Measurements from ENCODE around the gene CRYBG2. TPM values are rescaled to one million over a fixed set of nuclear protein-coding genes. Genes with fewer than 3 reads are reported as not detected.
"Not testable (repeated sequence)": the region's sequence is repeated elsewhere in the genome, so short reads cannot be mapped to it uniquely, and the experiment has no call there.

CRYBG2 gene
- total RNA-seq, 4 donors from 2014 or later, result under 0.01 TPM; not detected in 3

DNA sequence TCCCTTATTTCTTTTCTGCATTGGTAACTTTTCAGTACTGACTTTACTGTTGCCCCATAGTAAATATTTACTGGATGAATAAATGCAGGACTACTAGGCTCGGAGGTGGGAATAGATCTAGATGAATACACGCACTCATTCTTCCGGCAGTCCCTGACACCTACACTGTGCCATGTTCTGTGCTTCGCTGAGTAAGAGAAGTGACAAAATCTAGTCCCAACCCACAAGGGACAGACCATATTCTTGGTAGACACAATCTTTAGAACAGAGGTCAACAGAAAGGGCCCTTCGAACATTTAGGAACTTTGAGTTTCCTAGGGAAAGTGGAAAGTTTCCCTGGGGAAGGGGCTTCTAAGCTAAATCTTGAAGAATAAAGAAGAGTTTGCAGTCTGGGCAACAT, 39.4 kb downstream of the CRYBG2 start:
- WGBS, 2 donors, result 86% methylated on average over 5 of the region's 5 CpGs
- no peaks in the 10 kb centered on the region for H3K36me3 ChIP-seq
- no peak for TF ChIP-seq EP300 (IDR thresholded peaks at IDR 0.05)
- TF ChIP-seq POLR2A (IDR thresholded peaks at IDR 0.05), result no peak
- TF ChIP-seq, protein P1, sequence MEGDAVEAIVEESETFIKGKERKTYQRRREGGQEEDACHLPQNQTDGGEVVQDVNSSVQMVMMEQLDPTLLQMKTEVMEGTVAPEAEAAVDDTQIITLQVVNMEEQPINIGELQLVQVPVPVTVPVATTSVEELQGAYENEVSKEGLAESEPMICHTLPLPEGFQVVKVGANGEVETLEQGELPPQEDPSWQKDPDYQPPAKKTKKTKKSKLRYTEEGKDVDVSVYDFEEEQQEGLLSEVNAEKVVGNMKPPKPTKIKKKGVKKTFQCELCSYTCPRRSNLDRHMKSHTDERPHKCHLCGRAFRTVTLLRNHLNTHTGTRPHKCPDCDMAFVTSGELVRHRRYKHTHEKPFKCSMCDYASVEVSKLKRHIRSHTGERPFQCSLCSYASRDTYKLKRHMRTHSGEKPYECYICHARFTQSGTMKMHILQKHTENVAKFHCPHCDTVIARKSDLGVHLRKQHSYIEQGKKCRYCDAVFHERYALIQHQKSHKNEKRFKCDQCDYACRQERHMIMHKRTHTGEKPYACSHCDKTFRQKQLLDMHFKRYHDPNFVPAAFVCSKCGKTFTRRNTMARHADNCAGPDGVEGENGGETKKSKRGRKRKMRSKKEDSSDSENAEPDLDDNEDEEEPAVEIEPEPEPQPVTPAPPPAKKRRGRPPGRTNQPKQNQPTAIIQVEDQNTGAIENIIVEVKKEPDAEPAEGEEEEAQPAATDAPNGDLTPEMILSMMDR (IDR thresholded peaks at IDR 0.05), result no peak
- no peaks in the 10 kb centered on the region for H3K9me3 ChIP-seq
- H3K4me1 ChIP-seq, result peaks cover 0 to 11% (median 0%) of the 10 kb centered on the region in 4 donors
- DNase-seq (ENCODE audit: low spot score in 2 of 2), result no peak
- H3K27ac ChIP-seq, result no peak overlapping the region
- no peaks in the 10 kb centered on the region for H3K27me3 ChIP-seq
- no peak overlapping the region for H3K4me3 ChIP-seq

DNA sequence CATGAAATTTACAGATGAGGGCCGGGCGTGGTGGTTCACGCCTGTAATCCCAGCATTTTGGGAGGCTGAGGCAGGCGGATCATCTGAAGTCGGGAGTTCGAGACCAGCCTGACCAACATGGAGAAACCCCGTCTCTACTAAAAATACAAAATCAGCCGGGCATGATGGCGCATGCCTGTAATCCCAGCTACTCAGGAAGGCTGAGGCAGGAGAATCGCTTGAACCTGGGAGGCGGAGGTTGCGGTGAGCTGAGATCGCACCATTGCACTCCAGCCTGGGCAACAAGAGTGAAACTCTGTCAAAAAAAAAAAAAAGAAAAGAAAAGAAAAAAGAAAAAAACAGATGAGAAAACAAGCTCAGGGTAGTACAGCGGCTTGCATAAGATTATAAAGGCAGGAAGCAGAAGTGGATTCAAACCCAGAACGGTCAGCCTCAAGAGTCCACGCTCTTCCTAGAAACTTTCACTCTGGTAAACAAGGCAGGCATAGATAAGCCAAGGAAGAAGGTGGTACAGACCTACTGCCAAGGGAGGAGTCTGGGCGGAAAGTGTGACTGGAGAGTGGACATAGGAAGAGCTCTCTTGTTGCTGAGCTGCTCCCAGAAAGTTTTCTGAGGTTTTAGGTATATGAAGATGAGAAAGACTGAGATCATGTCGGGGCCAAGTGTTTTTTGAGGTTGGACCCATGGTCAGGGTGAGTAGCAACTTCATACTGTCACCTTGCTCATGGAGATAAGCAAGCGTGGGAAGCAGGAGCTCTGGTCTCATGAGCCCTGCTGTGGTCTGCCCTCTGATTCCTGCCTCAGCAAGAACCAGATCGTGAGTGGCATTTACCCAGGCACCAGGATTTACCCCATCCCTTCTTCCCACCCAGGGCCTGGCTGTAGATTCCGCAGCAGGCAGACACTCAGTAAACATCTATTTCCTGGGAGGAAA, 45.7 kb downstream of the CRYBG2 start:
- not testable (repeated sequence) for H3K36me3 ChIP-seq; DNase-seq (ENCODE audit: low spot score in 2 of 2); H3K4me3 ChIP-seq; H3K9me3 ChIP-seq; H3K27me3 ChIP-seq
- 84 to 88% methylated on average over 21 of the region's 21 CpGs for WGBS, 2 donors
- Histone ChIP-seq H3K4me1 (peaks cover 0 to 22% (median 8%) of the 10 kb centered on the region in 4 donors), H3K27ac (peak overlapping the region in 1 of 4 donors; percentile 51)

GRCh38 chr1:26307363-26307781, 46.6 kb downstream of the CRYBG2 start:
- Histone ChIP-seq H3K27ac (peak overlapping the region in 2 of 4 donors; percentile 40 to 51), H3K36me3 (no peaks in the 10 kb centered on the region), H3K4me1 (peaks cover 0 to 27% (median 8%) of the 10 kb centered on the region in 4 donors), H3K4me3 (peak overlapping the region in 1 of 4 donors; percentile 70), H3K9me3 (no peaks in the 10 kb centered on the region), H3K27me3 (no peaks in the 10 kb centered on the region)
- 50 to 51% methylated on average over 6 of the region's 6 CpGs for WGBS, 2 donors
- TF ChIP-seq, protein P1 (IDR thresholded peaks at IDR 0.05), result no peak
- TF ChIP-seq EP300 (IDR thresholded peaks at IDR 0.05) (no peak), POLR2A (IDR thresholded peaks at IDR 0.05) (no peak)
- no peak for DNase-seq (ENCODE audit: low spot score in 2 of 2)

GRCh38 chr1:26306290-26307229, 47.4 kb downstream of the CRYBG2 start, which contains the start of gene UBXN11:
Gene UBXN11, minus strand, starts transcription at chr1:26306636. Its CDS starts 3,753 bp downstream, at chr1:26302883.
- H3K27me3 ChIP-seq, result no peaks in the 10 kb centered on the region
- peaks cover 0 to under 1% (median 0%) of the 10 kb centered on the region in 3 donors for H3K36me3 ChIP-seq
- peak; percentile 74 to 87 for DNase-seq (ENCODE audit: low spot score in 2 of 2)
- H3K4me1 ChIP-seq, result peaks cover 0 to 27% (median 8%) of the 10 kb centered on the region in 4 donors
- no peaks in the 10 kb centered on the region for H3K9me3 ChIP-seq
- WGBS, 2 donors, result 3 to 4% methylated on average over 33 to 47 of the region's 51 CpGs
- H3K27ac ChIP-seq, result peak within 1 kb of the TSS in 3 of 4 donors; percentile 47 to 79 (median 51)
- TF ChIP-seq, protein P1 (IDR thresholded peaks at IDR 0.05), result no peak
- TF ChIP-seq POLR2A (IDR thresholded peaks at IDR 0.05) (no peak), EP300 (IDR thresholded peaks at IDR 0.05) (peak in 1 of 2 donors; percentile 43)
- peak within 1 kb of the TSS; percentile 39 to 83 (median 72) for H3K4me3 ChIP-seq

DNA sequence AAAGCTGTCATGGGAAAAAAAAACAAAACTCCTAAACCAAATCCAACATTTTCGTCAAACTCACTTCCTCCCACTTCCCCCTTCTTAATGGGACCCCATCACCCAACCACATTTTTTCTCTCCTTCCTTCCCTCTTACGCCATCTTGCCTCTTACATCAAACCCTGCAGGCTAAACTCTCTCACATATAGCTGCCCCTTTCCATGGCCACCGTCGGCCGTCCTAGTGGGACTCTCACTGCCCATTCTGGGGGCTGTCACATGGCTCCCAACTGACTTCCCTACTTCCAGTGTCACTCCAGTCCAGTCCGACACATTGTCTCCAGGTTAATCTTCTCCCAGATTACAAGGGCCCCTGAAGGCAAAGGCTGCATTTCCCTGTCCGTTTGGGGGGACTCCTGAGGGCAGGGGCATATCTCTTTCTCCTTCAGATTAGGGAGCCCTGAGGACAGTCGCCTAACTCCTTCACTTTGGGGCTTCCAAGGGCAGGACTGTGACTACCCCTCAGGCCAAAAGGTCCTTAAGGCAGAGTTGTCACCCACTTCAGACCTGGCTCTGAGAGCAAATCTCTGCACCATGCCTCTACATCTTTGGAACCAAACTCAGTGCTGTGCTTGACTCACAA, 48.2 kb downstream of the CRYBG2 start:
- Histone ChIP-seq H3K27ac (peak overlapping the region in 3 of 4 donors; percentile 47 to 79 (median 51)), H3K4me1 (peaks cover 0 to 27% (median 8%) of the 10 kb centered on the region in 4 donors), H3K4me3 (peak overlapping the region; percentile 39 to 83 (median 72)), H3K27me3 (no peaks in the 10 kb centered on the region), H3K36me3 (peaks cover 0 to 8% (median 0%) of the 10 kb centered on the region in 3 donors), H3K9me3 (no peaks in the 10 kb centered on the region)
- TF ChIP-seq POLR2A (IDR thresholded peaks at IDR 0.05) (no peak), EP300 (IDR thresholded peaks at IDR 0.05) (no peak)
- TF ChIP-seq, protein P1 (IDR thresholded peaks at IDR 0.05), result no peak
- DNase-seq (ENCODE audit: low spot score in 2 of 2), result no peak
- WGBS, 2 donors, result 35 to 41% methylated on average over 8 of the region's 8 CpGs

Measured in tibial nerve (tissue), 4 donors.